Keratinocyte (primary cell): ENCODE results near the gene FOXL2. TPM values are rescaled to one million over a fixed set of nuclear protein-coding genes. Genes with fewer than 3 reads are reported as not detected.

Source experiments
- DNase-seq: peaks from one replicate; pipeline ENCODE4 v3.0.0-alpha.2; 2011; ENCODE audit warnings: low read depth, missing footprints, low spot score
- FAIRE-seq: peaks from 2 replicates; lab custom pipeline; 2011; peaks lifted over from hg19 to GRCh38; lab: Jason Lieb, UNC
- H2AFZ ChIP-seq: 2 replicates; pipeline ENCODE4 v1.6.0; 2012; ENCODE audit warnings: low read length, control low read depth, inconsistent platforms; ENCODE audit not compliant: control insufficient read depth
- H3K27ac ChIP-seq: 2 replicates; pipeline ENCODE4 v1.5.1; 2011; ENCODE audit warnings: low read length; ENCODE audit not compliant: control insufficient read depth, insufficient read depth
- H3K27me3 ChIP-seq: 3 replicates; pipeline ENCODE4 v1.6.0; 2011; ENCODE audit warnings: low read length; ENCODE audit not compliant: control insufficient read depth, insufficient read depth; ENCODE audit errors: extremely low read depth
- H3K36me3 ChIP-seq, 2 experiments: 2 replicates in 1 of 2; 3 replicates in 1 of 2; pipeline ENCODE4 v1.5.1; 2011; ENCODE audit warnings: low read length in 2 of 2, mild to moderate bottlenecking in 1 of 2; ENCODE audit not compliant: control insufficient read depth in 2 of 2, insufficient read depth in 2 of 2; ENCODE audit errors: extremely low read depth in 1 of 2
- H3K4me1 ChIP-seq: 3 replicates; pipeline ENCODE4 v1.5.1; 2011; ENCODE audit warnings: low read length; ENCODE audit not compliant: control insufficient read depth, insufficient read depth; ENCODE audit errors: extremely low read depth
- H3K4me2 ChIP-seq: 3 replicates; pipeline ENCODE4 v1.6.0; 2011; ENCODE audit warnings: low read depth, low read length; ENCODE audit not compliant: control insufficient read depth, insufficient read depth; ENCODE audit errors: extremely low read depth
- H3K4me3 ChIP-seq, 3 experiments: fragments of 200-600 bp in 1 of 3; sonication (generic) in 1 of 3; 2 replicates in 2 of 3; 3 replicates in 1 of 3; pipeline ENCODE4 v1.5.1; 2011 to 2016; ENCODE audit warnings: low read length in 3 of 3, mild to moderate bottlenecking in 3 of 3, control low read depth in 2 of 3, inconsistent platforms in 1 of 3, low read depth in 1 of 3, mixed read lengths in 1 of 3, mixed run types in 1 of 3, moderate library complexity in 1 of 3; ENCODE audit not compliant: control insufficient read depth in 2 of 3, insufficient read depth in 2 of 3; ENCODE audit errors: extremely low read depth in 1 of 3
- H3K79me2 ChIP-seq: 2 replicates; pipeline ENCODE4 v1.6.0; 2012; ENCODE audit warnings: low read length; ENCODE audit not compliant: control insufficient read depth, insufficient read depth
- H3K9ac ChIP-seq: 3 replicates; pipeline ENCODE4 v1.6.0; 2011; ENCODE audit warnings: low read length; ENCODE audit not compliant: control insufficient read depth, insufficient read depth; ENCODE audit errors: extremely low read depth
- H3K9me1 ChIP-seq: 3 replicates; pipeline ENCODE4 v1.6.0; 2011; ENCODE audit warnings: low read length; ENCODE audit not compliant: control insufficient read depth, insufficient read depth; ENCODE audit errors: extremely low read depth
- H3K9me3 ChIP-seq: 2 replicates; pipeline ENCODE4 v1.5.1; 2012; ENCODE audit warnings: low read depth, low read length; ENCODE audit not compliant: control insufficient read depth
- H4K20me1 ChIP-seq: 3 replicates; pipeline ENCODE4 v1.6.0; 2011; ENCODE audit warnings: low read length; ENCODE audit not compliant: control insufficient read depth, insufficient read depth; ENCODE audit errors: extremely low read depth
- EZH2 ChIP-seq: IDR thresholded peaks from one replicate; pipeline ENCODE4 v1.6.1; 2012; ENCODE audit warnings: inconsistent platforms, mild to moderate bottlenecking, low read length, moderate library complexity
- dilution Hi-C: fragments of 300-500 bp; cut with MboI; formaldehyde crosslinking; loops from one replicate; pipeline ENCODE4 v1.7.0; 2020; ENCODE audit warnings: low sequenced_read_pairs; ENCODE audit not compliant: extremely low pct_ligation_motif_present
- polyA plus RNA-seq, 5 experiments: library from polyadenylated mRNA; depleted of rRNA in 3 of 5; stranded (reverse) in 3 of 5; stranded (forward) in 1 of 5; unstranded in 1 of 5; fragments of >200 nt; gene quantifications; 1 replicate in 1 of 5; 2 replicates in 3 of 5; 3 replicates in 1 of 5; pipeline versions ENCODE4 v1.2.1 to v1.2.3, GENCODE V29; 2011 to 2012; ENCODE audit warnings: missing spikeins in 2 of 5, low read depth in 1 of 5, low replicate concordance in 1 of 5
- TF ChIP-seq, protein P1 (sequence below), 3 experiments: IDR thresholded peaks in 1 of 3; conservative IDR thresholded peaks in 1 of 3; optimal IDR thresholded peaks in 1 of 3; 2 replicates in 2 of 3; 3 replicates in 1 of 3; pipeline versions ENCODE3 to v1.5.1; 2011; ENCODE audit warnings: low read length in 3 of 3, mild to moderate bottlenecking in 3 of 3, moderate library complexity in 2 of 3, control low read depth in 1 of 3, inconsistent platforms in 1 of 3; ENCODE audit not compliant: insufficient read depth in 2 of 3; ENCODE audit errors: extremely low read depth in 1 of 3

Gene FOXL2
- polyA plus RNA-seq, 1 donor (not counting 4 experiments of a cell fraction or from before 2014, with no cell fraction given), result 0.25 TPM

DNA sequence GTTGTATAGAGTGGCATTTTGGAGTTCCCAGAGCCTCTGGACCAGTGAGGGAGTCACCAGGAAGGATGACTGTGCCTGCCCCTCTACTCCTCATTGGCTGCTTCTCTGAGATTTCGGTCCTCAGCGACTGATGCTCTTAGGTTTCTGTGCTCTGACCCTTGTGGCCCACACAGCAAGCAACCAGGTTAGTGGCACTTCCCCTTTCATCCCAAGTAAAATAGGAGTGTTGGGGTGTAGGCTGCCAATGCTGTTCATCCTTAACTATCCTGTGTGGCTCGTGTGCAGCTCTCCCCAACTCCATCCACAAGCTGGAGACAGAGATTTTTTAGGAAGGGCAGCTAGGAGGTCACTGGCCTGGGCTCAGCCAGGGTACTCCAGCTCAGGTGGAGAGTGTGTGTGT, 37.9 kb upstream of the FOXL2 start:
- no peak for DNase-seq
- H3K4me1 ChIP-seq, result no peaks in the 10 kb centered on the region
- no peaks in the 10 kb centered on the region for H3K9me1 ChIP-seq
- H3K79me2 ChIP-seq, result no peaks in the 10 kb centered on the region
- H3K27me3 ChIP-seq, result peaks cover 3% of the 10 kb centered on the region
- dilution Hi-C loops, result no loop called here
- no peak overlapping the region for H3K4me2 ChIP-seq
- H4K20me1 ChIP-seq, result no peaks in the 10 kb centered on the region
- H3K9ac ChIP-seq, result no peak overlapping the region
- TF ChIP-seq, protein P1, sequence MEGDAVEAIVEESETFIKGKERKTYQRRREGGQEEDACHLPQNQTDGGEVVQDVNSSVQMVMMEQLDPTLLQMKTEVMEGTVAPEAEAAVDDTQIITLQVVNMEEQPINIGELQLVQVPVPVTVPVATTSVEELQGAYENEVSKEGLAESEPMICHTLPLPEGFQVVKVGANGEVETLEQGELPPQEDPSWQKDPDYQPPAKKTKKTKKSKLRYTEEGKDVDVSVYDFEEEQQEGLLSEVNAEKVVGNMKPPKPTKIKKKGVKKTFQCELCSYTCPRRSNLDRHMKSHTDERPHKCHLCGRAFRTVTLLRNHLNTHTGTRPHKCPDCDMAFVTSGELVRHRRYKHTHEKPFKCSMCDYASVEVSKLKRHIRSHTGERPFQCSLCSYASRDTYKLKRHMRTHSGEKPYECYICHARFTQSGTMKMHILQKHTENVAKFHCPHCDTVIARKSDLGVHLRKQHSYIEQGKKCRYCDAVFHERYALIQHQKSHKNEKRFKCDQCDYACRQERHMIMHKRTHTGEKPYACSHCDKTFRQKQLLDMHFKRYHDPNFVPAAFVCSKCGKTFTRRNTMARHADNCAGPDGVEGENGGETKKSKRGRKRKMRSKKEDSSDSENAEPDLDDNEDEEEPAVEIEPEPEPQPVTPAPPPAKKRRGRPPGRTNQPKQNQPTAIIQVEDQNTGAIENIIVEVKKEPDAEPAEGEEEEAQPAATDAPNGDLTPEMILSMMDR (optimal IDR thresholded peaks at IDR 0.05 in 1 of 3, IDR thresholded peaks at IDR 0.05 in 1 of 3, conservative IDR thresholded peaks at IDR 0.05 in 1 of 3; ENCODE audit: extremely low read depth in 1 of 3, insufficient read depth in 2 of 3, low read length in 3 of 3), result no peak
- no peak for TF ChIP-seq EZH2
- H3K27ac ChIP-seq, result no peak overlapping the region
- no peaks in the 10 kb centered on the region for H3K36me3 ChIP-seq
- no peak for FAIRE-seq
- H3K4me3 ChIP-seq, result no peak overlapping the region
- no peaks in the 10 kb centered on the region for H3K9me3 ChIP-seq
- H2AFZ ChIP-seq, result no peak overlapping the region

DNA sequence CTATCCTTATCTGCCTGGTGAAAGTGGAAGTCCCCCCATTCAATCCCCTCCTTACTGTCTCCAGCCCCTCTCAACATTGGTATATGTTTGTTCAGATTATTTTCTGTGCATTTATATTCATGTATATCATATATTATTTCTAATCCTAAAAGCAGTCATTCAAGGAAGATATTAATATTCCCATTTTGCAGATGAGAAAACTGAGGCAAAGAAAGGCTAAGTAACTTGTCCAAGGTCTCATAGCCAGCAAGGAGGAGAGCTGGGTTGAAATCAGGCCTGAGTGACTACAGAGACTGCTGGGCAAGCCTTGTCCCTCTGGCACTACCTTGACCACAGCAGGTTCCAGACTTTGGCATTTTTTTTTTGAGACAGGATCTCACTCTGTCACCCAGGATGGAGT, 29.1 kb upstream of the FOXL2 start:
- DNase-seq (no peak), FAIRE-seq (no peak)
- H2AFZ ChIP-seq, result no peak overlapping the region
- no peaks in the 10 kb centered on the region for H3K36me3 ChIP-seq
- TF ChIP-seq, protein P1 (optimal IDR thresholded peaks at IDR 0.05 in 1 of 3, IDR thresholded peaks at IDR 0.05 in 1 of 3, conservative IDR thresholded peaks at IDR 0.05 in 1 of 3; ENCODE audit: extremely low read depth in 1 of 3, insufficient read depth in 2 of 3, low read length in 3 of 3), result no peak
- no peak for TF ChIP-seq EZH2
- dilution Hi-C loops, result no loop called here
- no peaks in the 10 kb centered on the region for H3K4me1 ChIP-seq
- H4K20me1 ChIP-seq, result no peaks in the 10 kb centered on the region
- H3K9me3 ChIP-seq, result no peaks in the 10 kb centered on the region
- H3K27me3 ChIP-seq, result no peaks in the 10 kb centered on the region
- H3K27ac ChIP-seq, result no peak overlapping the region
- H3K9me1 ChIP-seq, result no peaks in the 10 kb centered on the region
- no peak overlapping the region for H3K4me2 ChIP-seq
- no peak overlapping the region for H3K9ac ChIP-seq
- H3K79me2 ChIP-seq, result no peaks in the 10 kb centered on the region
- H3K4me3 ChIP-seq, result no peak overlapping the region
